Measurements from ENCODE around the gene ERBB4. TPM values are rescaled to one million over a fixed set of nuclear protein-coding genes. Genes with fewer than 3 reads are reported as not detected.

ERBB4 gene
- total RNA-seq, 1 donor from 2014 or later = 25.3 TPM

GRCh38 chr2:211903961-211904360 is 634.6 kb downstream of the ERBB4 start:
- no peaks in the 10 kb centered on the region for H3K27me3 ChIP-seq (ENCODE audit: low read depth)
- no peak for DNase-seq
- H3K27ac ChIP-seq = no peak overlapping the region
- H3K36me3 ChIP-seq = no peaks in the 10 kb centered on the region
- TF ChIP-seq CTCF (IDR thresholded peaks at IDR 0.05) = no peak
- no peaks in the 10 kb centered on the region for H3K4me1 ChIP-seq
- intact Hi-C loops (cut with DNase I) = no loop called here
- ATAC-seq = no peak
- no peaks in the 10 kb centered on the region for H3K9me3 ChIP-seq
- no peak overlapping the region for H3K4me3 ChIP-seq

GRCh38 chr2:211901226-211901846 is 637.3 kb downstream of the ERBB4 start:
- no peak for TF ChIP-seq CTCF (IDR thresholded peaks at IDR 0.05)
- intact Hi-C loops (cut with DNase I) = no loop called here
- Histone ChIP-seq H3K27me3 (ENCODE audit: low read depth) (no peaks in the 10 kb centered on the region), H3K36me3 (no peaks in the 10 kb centered on the region), H3K9me3 (no peaks in the 10 kb centered on the region), H3K4me3 (no peak overlapping the region), H3K4me1 (no peaks in the 10 kb centered on the region), H3K27ac (no peak overlapping the region)
- DNase-seq = no peak
- ATAC-seq = no peak

- Histone ChIP-seq H3K27ac (no peak overlapping the region), H3K4me3 (no peak overlapping the region), H3K9me3 (no peaks in the 10 kb centered on the region), H3K27me3 (ENCODE audit: low read depth) (no peaks in the 10 kb centered on the region), H3K4me1 (no peaks in the 10 kb centered on the region), H3K36me3 (no peaks in the 10 kb centered on the region)
- no peak for TF ChIP-seq CTCF (IDR thresholded peaks at IDR 0.05)
- intact Hi-C loops (cut with DNase I) = no loop called here
- ATAC-seq (no peak), DNase-seq (no peak)
Measured at GRCh38 chr2:211900518-211900917, 638.1 kb downstream of the ERBB4 start.

- no peak for TF ChIP-seq CTCF (IDR thresholded peaks at IDR 0.05)
- no peak for DNase-seq
- intact Hi-C loops (cut with DNase I) = no loop called here
- Histone ChIP-seq H3K27me3 (ENCODE audit: low read depth) (no peaks in the 10 kb centered on the region), H3K4me1 (no peaks in the 10 kb centered on the region), H3K4me3 (no peak overlapping the region), H3K27ac (no peak overlapping the region), H3K9me3 (no peaks in the 10 kb centered on the region), H3K36me3 (no peaks in the 10 kb centered on the region)
- no peak for ATAC-seq
Measured at GRCh38 chr2:211900000-211900399, 638.6 kb downstream of the ERBB4 start.

GRCh38 chr2:211898702-211899101 is 639.9 kb downstream of the ERBB4 start:
- TF ChIP-seq CTCF (IDR thresholded peaks at IDR 0.05) = no peak
- Histone ChIP-seq H3K27me3 (ENCODE audit: low read depth) (no peaks in the 10 kb centered on the region), H3K9me3 (no peaks in the 10 kb centered on the region), H3K27ac (no peak overlapping the region), H3K4me1 (no peaks in the 10 kb centered on the region), H3K36me3 (no peaks in the 10 kb centered on the region), H3K4me3 (no peak overlapping the region)
- no peak for ATAC-seq
- intact Hi-C loops (cut with DNase I) = no loop called here
- DNase-seq = no peak
